HepG2 (cell line): ENCODE results near the gene POLE.

Experiments used
- BRCA1 ChIP-seq: sonication (generic); formaldehyde crosslinking; IDR thresholded peaks from 2 replicates; pipeline ENCODE4 v1.4.0; 2020; ENCODE audit warnings: missing genetic modification reagents
- CEBPG ChIP-seq: IDR thresholded peaks from 2 replicates; pipeline ENCODE4 v1.6.1; 2016
- SRSF1 ChIP-seq: fragments of 200-400 bp; formaldehyde crosslinking; optimal IDR thresholded peaks from 2 replicates; pipeline ENCODE3; 2017; ENCODE audit warnings: mild to moderate bottlenecking, low read depth, low read length, moderate library complexity
- ZNF101 ChIP-seq: sonication (generic); formaldehyde crosslinking; IDR thresholded peaks from 2 replicates; pipeline ENCODE4 v1.4.0; 2020; ENCODE audit warnings: mild to moderate bottlenecking, low read depth, missing genetic modification reagents, borderline replicate concordance
- ZNF549 ChIP-seq: sonication (generic); formaldehyde crosslinking; IDR thresholded peaks from 2 replicates; pipeline ENCODE4 v1.5.0; 2020; ENCODE audit warnings: missing genetic modification reagents
- TF ChIP-seq, protein P1 (sequence below): sonication (generic); formaldehyde crosslinking; IDR thresholded peaks from 2 replicates; pipeline ENCODE4 v1.5.0; 2020; ENCODE audit warnings: mild to moderate bottlenecking, missing genetic modification reagents, moderate library complexity
- TF ChIP-seq, protein P2 (sequence below): sonication (generic); formaldehyde crosslinking; IDR thresholded peaks from 2 replicates; pipeline ENCODE4 v1.4.0; 2020; ENCODE audit warnings: missing genetic modification reagents, mild to moderate bottlenecking, borderline replicate concordance

GRCh38 chr12:132734206-132734605, 47.1 kb upstream of the POLE start:
- no peak for TF ChIP-seq ZNF549 (CRISPR knock-in tag)
- TF ChIP-seq BRCA1 (CRISPR knock-in tag) = no peak
- TF ChIP-seq, protein P1, sequence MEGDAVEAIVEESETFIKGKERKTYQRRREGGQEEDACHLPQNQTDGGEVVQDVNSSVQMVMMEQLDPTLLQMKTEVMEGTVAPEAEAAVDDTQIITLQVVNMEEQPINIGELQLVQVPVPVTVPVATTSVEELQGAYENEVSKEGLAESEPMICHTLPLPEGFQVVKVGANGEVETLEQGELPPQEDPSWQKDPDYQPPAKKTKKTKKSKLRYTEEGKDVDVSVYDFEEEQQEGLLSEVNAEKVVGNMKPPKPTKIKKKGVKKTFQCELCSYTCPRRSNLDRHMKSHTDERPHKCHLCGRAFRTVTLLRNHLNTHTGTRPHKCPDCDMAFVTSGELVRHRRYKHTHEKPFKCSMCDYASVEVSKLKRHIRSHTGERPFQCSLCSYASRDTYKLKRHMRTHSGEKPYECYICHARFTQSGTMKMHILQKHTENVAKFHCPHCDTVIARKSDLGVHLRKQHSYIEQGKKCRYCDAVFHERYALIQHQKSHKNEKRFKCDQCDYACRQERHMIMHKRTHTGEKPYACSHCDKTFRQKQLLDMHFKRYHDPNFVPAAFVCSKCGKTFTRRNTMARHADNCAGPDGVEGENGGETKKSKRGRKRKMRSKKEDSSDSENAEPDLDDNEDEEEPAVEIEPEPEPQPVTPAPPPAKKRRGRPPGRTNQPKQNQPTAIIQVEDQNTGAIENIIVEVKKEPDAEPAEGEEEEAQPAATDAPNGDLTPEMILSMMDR (CRISPR knock-in tag) = no peak
- TF ChIP-seq SRSF1 = no peak
- TF ChIP-seq, protein P2, sequence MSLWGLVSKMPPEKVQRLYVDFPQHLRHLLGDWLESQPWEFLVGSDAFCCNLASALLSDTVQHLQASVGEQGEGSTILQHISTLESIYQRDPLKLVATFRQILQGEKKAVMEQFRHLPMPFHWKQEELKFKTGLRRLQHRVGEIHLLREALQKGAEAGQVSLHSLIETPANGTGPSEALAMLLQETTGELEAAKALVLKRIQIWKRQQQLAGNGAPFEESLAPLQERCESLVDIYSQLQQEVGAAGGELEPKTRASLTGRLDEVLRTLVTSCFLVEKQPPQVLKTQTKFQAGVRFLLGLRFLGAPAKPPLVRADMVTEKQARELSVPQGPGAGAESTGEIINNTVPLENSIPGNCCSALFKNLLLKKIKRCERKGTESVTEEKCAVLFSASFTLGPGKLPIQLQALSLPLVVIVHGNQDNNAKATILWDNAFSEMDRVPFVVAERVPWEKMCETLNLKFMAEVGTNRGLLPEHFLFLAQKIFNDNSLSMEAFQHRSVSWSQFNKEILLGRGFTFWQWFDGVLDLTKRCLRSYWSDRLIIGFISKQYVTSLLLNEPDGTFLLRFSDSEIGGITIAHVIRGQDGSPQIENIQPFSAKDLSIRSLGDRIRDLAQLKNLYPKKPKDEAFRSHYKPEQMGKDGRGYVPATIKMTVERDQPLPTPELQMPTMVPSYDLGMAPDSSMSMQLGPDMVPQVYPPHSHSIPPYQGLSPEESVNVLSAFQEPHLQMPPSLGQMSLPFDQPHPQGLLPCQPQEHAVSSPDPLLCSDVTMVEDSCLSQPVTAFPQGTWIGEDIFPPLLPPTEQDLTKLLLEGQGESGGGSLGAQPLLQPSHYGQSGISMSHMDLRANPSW (CRISPR knock-in tag) = no peak
- TF ChIP-seq ZNF101 (CRISPR knock-in tag) = no peak
- TF ChIP-seq CEBPG = no peak
